DMS153 (cell line): ENCODE results near the gene TCF4.
A peak's percentile ranks its signal among the peaks of the same experiment; 100 is the strongest.

Source experiments
- DNase-seq: peaks from one replicate; lab custom pipeline; 2025; lab: John Stamatoyannopoulos, UW

The TCF4 gene

DNA sequence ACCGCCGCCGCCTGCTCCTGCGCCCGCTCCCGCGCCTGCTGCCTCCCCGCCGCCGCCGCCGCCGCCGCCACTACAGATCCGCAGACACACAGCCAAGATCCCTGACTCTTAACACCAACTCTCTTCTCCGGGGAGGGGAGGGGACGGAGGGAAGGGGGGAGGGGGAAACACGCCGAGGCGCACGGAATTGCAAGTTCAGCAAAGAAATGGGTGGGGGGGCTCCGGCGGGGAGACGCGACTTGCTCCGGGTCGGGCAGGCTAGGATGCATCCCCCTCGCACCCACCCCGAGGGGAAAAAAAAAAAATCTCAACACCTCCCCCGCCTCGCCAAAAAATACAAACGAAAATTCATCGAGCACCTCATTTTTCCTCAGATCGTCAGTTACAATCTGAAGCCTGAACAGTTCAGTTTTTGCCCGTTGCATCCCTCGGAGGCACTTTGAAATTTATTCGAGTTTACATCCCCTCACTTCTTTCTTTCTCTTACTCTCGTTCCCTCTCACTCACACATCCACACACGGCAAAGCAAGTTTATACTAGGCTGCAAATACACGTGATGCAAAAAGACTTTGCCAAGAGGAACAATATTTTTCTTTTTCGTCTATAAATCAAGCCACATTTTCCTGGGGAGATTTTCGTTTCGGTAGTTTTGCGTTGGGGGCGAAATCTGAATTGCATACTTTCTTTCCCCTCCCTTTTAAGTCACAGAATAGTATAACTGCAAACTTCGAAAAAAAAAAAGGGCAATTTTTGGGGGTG lies at the start of gene TCF4:
TCF4 (minus strand) TSS at position 82 of the 759 bp plus-strand sequence. CDS start 1,076 bp downstream, outside the sequence.
- no peak for DNase-seq

DNA sequence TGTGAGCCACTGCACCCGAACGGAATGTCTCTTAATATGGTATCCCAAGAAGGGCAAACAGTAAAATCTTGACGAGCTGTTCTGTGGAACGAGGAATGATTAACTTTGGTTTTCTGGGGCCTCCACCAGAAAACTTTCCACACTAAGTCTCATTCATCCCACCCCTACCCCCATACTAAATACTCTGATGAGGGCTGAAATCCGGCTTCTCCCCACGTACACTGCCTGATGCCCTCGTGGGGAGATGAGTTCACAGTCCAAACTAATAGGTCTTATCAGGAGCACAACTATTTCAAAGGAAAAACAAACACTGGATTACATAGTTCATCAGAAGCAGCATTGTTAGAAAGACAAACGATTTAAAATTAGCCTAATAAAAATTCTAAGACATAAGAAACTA lies 49.2 kb upstream of the TCF4 start:
- DNase-seq: no peak

DNA sequence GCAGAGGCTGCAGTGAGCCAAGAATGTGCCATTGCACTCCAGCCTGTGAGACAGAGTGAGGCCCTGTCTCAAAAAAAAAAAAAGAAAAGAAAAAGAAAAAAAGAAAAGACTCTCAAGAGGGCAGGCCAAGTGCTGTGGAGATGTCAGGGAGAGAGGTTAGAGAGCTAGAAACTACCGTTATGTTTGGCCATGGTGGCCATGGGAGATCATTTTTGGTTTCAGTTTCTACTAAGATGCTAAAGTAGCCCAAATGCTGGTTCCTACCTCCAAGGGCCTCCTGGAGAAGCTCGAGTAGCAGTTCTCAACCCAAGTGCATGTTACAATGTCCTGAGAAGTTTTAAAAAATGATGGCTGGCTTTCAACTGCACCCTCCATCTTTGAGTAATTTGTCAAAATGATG lies 47.4 kb upstream of the TCF4 start:
- no peak for DNase-seq

- no peak for DNase-seq
Observed at GRCh38 chr18:55634545-55634944, 46.6 kb upstream of the TCF4 start.

GRCh38 chr18:55633032-55633431 lies 45.0 kb upstream of the TCF4 start:
- no peak for DNase-seq

DNA sequence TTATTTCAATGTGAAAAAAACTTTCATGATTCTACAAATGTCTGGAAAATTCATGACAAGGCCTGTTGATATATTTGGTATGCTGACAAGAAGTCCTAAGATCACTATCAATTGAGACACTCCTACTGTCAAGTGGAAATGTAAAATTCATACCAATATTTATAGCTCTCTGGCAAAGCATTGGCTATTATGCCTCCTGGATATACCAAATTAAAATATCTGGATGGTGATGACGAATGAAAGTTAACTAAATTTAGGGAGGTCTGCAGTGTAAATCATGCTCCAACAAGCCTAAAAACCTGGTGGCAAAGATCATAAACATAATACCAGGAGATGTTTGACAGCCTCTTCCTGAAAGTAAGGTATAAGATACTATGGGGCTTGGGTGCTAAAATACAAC lies 41.1 kb upstream of the TCF4 start:
- DNase-seq: no peak

DNA sequence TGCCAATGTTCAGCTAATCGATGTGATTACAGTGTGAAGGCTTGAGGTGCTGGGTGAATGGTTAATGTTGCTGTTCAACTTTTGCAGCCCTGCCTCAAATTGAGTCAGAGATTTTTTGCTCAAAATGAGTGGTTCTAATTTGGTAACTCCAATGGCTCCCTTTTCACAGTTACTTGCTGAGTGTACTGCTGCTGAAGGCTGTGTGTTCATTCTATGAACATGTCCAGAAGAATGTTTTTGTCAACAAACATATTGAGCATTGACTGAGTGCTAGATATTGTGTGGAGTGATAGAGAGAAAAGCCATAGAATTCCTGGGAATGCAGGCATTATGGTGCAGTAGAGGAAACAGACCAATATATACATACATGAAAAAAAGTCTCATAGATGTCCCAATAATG lies 39.0 kb upstream of the TCF4 start:
- DNase-seq: no peak

DNA sequence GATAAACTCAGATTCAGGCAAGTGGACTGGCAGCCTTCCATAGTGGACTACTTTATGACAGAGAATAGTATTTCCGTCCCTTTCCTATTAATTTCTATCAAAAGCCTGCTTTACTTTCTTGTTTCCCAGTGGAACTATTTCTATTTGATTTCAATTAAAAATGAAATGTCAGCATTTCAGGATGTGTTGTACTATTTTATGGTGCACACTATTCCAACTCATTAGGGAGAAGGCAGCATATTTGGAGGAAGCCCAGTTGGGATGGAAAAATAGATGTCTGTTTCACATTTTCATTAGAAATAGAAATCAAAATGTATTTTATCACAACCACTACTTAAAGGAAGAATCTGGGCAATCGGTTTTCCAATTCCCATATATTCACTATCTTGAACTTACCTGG lies 37.9 kb upstream of the TCF4 start:
- no peak for DNase-seq

- no peak for DNase-seq
Observed at GRCh38 chr18:55623626-55624025, 35.6 kb upstream of the TCF4 start.

GRCh38 chr18:55610506-55610905 lies 22.5 kb upstream of the TCF4 start:
- DNase-seq: no peak

DNA sequence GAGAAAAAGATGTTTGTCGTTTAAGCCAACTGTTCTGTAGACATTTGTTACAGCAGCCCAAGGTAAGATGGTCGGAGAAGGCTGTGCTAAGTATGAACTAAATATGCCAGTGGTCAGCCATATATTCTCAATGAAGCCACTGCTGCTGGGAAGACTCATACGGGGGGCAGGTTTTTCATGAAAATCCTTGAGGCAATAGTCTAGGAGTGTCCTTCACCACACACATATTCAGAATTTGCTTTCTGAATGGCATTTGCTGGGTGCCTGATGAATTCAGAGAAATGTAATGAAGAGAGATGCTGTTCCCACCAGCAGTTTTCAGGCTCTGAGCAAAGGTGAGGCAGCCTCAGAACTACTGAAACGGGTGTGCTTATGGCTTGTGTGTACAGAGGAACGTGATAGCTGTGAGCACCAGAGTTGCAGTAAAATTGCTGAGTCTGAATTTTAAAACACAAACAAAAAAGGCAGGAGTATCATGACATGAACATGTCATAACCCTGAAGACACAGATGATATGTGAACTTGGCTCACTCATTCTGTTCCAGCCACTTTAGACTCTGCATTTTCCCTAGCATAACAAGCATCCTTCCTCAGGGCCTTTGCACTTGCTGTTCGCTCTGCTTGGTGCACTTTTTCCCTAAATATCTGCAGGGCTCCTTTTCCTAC lies 21.3 kb upstream of the TCF4 start:
- DNase-seq: no peak

GRCh38 chr18:55608497-55608896 lies 20.5 kb upstream of the TCF4 start:
- DNase-seq: no peak

DNA sequence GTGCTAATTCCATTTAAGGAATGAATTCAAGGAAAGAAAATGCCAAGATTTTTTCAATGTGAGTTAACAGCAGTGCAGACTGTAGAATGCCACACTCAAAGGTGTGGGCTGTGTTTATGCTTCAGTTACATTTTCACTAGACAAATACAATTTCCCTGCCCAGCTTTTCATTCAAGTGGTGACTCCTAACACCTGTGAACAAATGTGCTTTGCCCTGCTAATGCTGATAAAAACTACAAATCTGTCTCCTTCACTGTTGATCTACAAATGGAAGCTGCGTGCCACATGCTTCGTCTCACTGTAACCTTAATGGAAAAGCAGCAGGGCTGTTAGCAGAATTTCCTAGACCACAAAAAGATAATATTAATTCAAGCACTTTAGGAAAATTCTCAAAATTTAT lies 19.8 kb upstream of the TCF4 start:
- no peak for DNase-seq

DNA sequence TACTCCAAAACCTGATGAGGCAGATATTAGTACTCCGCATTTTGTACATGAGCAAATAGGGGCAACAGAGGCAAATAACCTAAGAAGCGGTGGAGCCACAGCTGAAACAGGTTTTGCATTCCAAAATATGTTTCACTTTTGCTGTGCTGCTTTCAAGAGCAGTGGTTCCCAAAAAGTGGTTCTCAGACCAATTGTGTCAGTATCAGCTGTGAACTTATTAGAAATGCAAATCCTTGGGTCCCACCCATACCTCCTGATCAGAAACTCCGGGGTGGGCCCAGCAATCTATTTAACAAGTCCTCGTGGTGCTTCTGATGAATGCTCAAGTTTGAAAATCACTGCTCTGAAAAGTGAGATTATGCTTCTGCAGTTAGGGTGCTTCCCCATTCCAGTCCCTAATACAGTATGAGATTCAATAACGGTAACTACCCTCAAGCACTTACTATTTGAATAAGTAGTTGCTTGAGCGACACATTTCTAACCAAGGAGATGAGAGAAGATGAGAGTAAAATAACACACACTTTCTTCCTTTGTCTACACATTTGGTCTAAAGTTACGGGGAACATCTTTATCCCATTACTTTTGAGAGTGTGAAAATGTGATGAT lies 17.8 kb upstream of the TCF4 start:
- DNase-seq: no peak

DNA sequence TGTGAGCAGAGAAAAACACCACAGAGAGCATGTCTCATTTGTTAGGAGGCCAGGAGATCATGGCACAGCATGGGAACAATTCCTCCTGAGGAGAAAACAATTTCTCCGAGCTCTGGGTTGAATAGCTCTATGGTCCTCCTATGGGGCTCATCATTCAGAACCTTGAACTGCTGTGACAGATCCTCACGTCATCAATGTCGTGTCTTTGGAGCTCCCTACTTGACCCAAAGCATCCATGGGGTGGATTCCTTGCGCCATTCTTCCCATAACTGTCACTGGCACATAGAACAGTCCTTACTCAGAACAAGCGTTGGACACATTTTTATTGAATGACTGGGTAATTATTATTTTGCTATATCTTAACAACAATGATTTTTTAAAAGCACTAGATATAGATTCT lies 15.8 kb upstream of the TCF4 start:
- no peak for DNase-seq

DNA sequence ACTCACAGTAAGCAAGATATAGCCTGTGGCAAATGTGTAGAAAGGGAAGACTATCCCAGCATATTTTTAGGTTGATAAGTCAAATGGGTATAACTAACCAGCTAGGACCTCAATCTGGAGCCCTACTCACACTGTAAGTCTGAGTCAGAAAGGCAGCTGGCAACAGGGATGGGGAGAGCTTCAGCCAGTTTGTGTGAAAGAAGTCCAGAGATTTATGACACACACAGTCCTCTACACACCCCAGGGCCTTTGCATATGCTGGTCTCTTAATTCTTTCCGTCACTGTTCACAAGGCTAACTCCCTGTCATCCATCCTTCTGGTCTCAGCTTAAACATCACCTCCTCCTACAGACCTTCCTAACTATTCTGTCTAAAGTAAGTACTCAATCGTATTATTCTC lies 5.9 kb upstream of the TCF4 start:
- DNase-seq: no peak

- DNase-seq: no peak
Observed at GRCh38 chr18:55592572-55592971, 4.6 kb upstream of the TCF4 start.

- DNase-seq: no peak
Observed at GRCh38 chr18:55592106-55592505, 4.1 kb upstream of the TCF4 start.

- DNase-seq: peak; percentile 94
Observed at GRCh38 chr18:55589625-55590291, 1.8 kb upstream of the TCF4 start.

DNA sequence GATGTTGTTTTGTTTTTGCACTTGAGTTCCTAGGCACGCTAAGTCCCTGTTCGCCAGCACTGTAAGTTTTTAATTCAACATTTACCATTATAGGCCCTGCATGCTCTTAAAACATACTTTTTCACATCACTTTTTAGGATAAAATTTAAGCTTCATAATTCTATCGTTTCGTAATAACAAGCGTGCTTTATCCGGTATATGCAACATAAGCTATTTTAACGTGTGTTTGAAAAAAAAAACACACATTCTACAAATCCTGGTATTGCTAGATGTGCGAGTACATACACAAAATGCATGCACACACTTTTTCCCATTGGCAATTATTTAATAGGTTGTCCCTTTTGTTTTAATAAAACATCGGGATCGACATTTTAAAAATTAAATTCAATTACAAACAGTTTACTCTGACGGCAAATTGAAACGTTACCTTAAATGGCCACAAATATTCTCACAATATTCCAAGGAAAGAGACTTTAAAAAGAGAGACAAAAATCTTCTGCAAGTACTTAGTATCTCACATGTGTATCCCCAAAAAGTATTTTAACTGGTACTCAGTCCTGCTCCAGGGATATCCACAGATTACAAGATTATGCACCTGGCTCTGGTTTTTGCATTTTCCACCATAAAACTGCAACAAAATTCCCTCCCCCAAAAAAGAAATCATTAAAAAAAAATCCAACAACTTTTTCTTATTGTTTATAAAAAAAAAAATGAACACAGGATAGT lies 1.0 kb upstream of the TCF4 start:
- peak; percentile 7 for DNase-seq

DNA sequence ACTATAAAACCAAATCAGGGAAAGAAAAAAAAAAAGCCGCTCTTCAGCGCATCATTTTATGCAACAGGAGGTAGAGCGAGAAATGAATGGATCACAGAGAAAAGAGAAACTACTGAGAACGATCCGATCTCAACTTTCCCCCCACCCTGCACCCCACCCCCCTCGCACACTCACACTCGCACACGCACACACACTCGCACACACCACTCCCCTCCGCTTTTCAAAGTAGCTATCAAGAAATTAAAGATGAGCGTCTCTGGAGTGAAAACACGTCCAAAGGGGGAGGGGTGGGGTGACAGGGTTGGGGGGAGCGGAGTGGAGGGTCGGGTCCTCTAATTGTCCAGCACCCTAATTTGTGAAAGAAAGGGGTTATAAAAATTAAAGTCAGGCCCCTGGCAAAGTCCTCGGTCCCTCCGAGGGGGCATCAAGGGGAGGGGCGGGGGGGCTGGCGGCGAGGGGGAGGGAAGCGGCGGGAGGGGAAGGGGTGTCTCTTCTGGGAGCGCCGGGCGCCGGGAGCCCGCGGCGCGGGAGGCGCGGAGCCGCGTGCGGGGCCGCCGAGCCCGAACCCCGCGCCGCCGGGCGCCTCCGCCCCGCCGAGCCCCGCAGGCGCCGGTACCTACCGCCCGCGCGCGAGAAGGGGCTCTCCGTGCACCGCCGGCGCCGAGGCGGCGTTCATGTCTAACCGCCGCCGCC lies 428 bp downstream of the TCF4 start:
- no peak for DNase-seq
